Skeletal muscle tissue (tissue), 2 donors: ENCODE results near the gene DLGAP4. TPM values are rescaled to one million over a fixed set of nuclear protein-coding genes. Genes with fewer than 3 reads are reported as not detected.

Experiments used
- small RNA-seq: library from RNA; depleted of rRNA; stranded (forward); fragments of <200 nt; gene quantifications from one replicate; pipeline ENCODE3, GENCODE V24; 2014
- total RNA-seq: library from RNA; depleted of rRNA; stranded (reverse); fragments of >200 nt; gene quantifications from one replicate; pipeline ENCODE4 v1.2.3, GENCODE V29; 2014

DLGAP4 gene
- total RNA-seq, 1 donor from 2014 or later = 6.8 TPM

Small RNA genes within 50 kb of the gene (small RNA-seq; reads per million reads assigned to genes)
- not detected for gene RF00017

Other genes with a start within 250 kb of the DLGAP4 start
- gene EPB41L1, start 151.6 kb upstream of the DLGAP4 start, total RNA-seq = 10.4 TPM
- 25.1 TPM for gene AAR2, start 69.9 kb upstream of the DLGAP4 start, total RNA-seq
- 5.7 TPM for gene MYL9, start 235.2 kb downstream of the DLGAP4 start, total RNA-seq